HEK293 (cell line): ENCODE results near the gene AFF1.
A peak's percentile ranks its signal among the peaks of the same experiment; 100 is the strongest.

Experiments used
- GLIS2 ChIP-seq: fragments of 450-650 bp; formaldehyde crosslinking; IDR thresholded peaks from 2 replicates; pipeline ENCODE4 v1.5.1; 2016; ENCODE audit warnings: missing biosample characterization, missing genetic modification characterization
- HIC1 ChIP-seq: fragments of 450-650 bp; formaldehyde crosslinking; IDR thresholded peaks from 2 replicates; pipeline ENCODE4 v1.5.1; 2016; ENCODE audit warnings: missing biosample characterization, missing genetic modification characterization
- KLF8 ChIP-seq: fragments of 450-650 bp; formaldehyde crosslinking; IDR thresholded peaks from 2 replicates; pipeline ENCODE4 v1.5.1; 2016; ENCODE audit warnings: missing biosample characterization, missing genetic modification characterization
- PRDM10 ChIP-seq: fragments of 450-650 bp; formaldehyde crosslinking; IDR thresholded peaks from 2 replicates; pipeline ENCODE4 v1.5.1; 2016; ENCODE audit warnings: missing biosample characterization, missing genetic modification characterization
- TCF7L2 ChIP-seq: IDR thresholded peaks from 2 replicates; pipeline ENCODE4 v1.6.1; 2011; ENCODE audit warnings: low read depth, mild to moderate bottlenecking, inconsistent platforms, low read length, moderate library complexity, borderline replicate concordance
- ZBTB7A ChIP-seq: fragments of 450-650 bp; formaldehyde crosslinking; IDR thresholded peaks from 2 replicates; pipeline ENCODE4 v1.5.1; 2016; ENCODE audit warnings: low read depth, missing biosample characterization, missing genetic modification characterization
- ZFHX2 ChIP-seq: fragments of 450-650 bp; formaldehyde crosslinking; conservative IDR thresholded peaks from 2 replicates; pipeline ENCODE4 v1.5.1; 2016; ENCODE audit warnings: missing biosample characterization, missing genetic modification characterization
- ZNF121 ChIP-seq: fragments of 450-650 bp; formaldehyde crosslinking; IDR thresholded peaks from 2 replicates; pipeline ENCODE4 v1.5.1; 2016; ENCODE audit warnings: missing biosample characterization, missing genetic modification characterization
- ZNF175 ChIP-seq: fragments of 450-650 bp; formaldehyde crosslinking; IDR thresholded peaks from 2 replicates; pipeline ENCODE4 v1.5.1; 2016; ENCODE audit warnings: missing biosample characterization, missing genetic modification characterization
- ZNF394 ChIP-seq: fragments of 450-650 bp; formaldehyde crosslinking; IDR thresholded peaks from 2 replicates; pipeline ENCODE4 v1.5.1; 2016; ENCODE audit warnings: missing biosample characterization, missing genetic modification characterization, mild to moderate bottlenecking, moderate library complexity, borderline replicate concordance
- ZNF398 ChIP-seq: fragments of 450-650 bp; formaldehyde crosslinking; IDR thresholded peaks from 2 replicates; pipeline ENCODE4 v1.5.1; 2017; ENCODE audit warnings: missing biosample characterization, missing genetic modification characterization
- ZNF416 ChIP-seq: fragments of 450-650 bp; formaldehyde crosslinking; IDR thresholded peaks from 2 replicates; pipeline ENCODE4 v1.5.1; 2016; ENCODE audit warnings: missing biosample characterization, missing genetic modification characterization
- ZNF488 ChIP-seq: fragments of 450-650 bp; formaldehyde crosslinking; IDR thresholded peaks from 2 replicates; pipeline ENCODE4 v1.5.1; 2016; ENCODE audit warnings: missing biosample characterization, missing genetic modification characterization
- ZNF548 ChIP-seq: fragments of 450-650 bp; formaldehyde crosslinking; IDR thresholded peaks from 2 replicates; pipeline ENCODE4 v1.5.1; 2016; ENCODE audit warnings: missing biosample characterization, missing genetic modification characterization
- ZNF596 ChIP-seq: fragments of 450-650 bp; IDR thresholded peaks from 2 replicates; pipeline ENCODE4 v1.5.0; 2018; ENCODE audit warnings: missing biosample characterization, mild to moderate bottlenecking, missing genetic modification characterization, moderate library complexity
- ZNF639 ChIP-seq: fragments of 450-650 bp; formaldehyde crosslinking; IDR thresholded peaks from 2 replicates; pipeline ENCODE4 v1.5.1; 2016; ENCODE audit warnings: missing biosample characterization, missing genetic modification characterization
- ZNF777 ChIP-seq: fragments of 450-650 bp; formaldehyde crosslinking; IDR thresholded peaks from 2 replicates; pipeline ENCODE4 v1.5.1; 2017; ENCODE audit warnings: missing biosample characterization, missing genetic modification characterization, borderline replicate concordance

AFF1 gene

GRCh38 chr4:86934771-86935565, at the start of gene AFF1 (continued):
- no peak for TF ChIP-seq ZNF639
- no peak for TF ChIP-seq ZNF548 (tag by site-specific recombination)
- TF ChIP-seq ZFHX2 = peak; percentile 53
- TF ChIP-seq ZNF777 = 0 out of 2 replicates have a peak, but pooled peaks have one; percentile 57
- TF ChIP-seq TCF7L2 = no peak
- peak; percentile 39 for TF ChIP-seq KLF8
- TF ChIP-seq PRDM10 (tag by site-specific recombination) = peak; percentile 63
- TF ChIP-seq HIC1 (tag by site-specific recombination) = peak; percentile 64; the same call in 1 of the 2 replicates
- TF ChIP-seq ZNF398 (tag by site-specific recombination) = peak; percentile 59
- peak; percentile 94 for TF ChIP-seq GLIS2 (tag by site-specific recombination)
- TF ChIP-seq ZBTB7A (tag by site-specific recombination) = 0 out of 2 replicates have a peak, but pooled peaks have one; percentile 57
- TF ChIP-seq ZNF596 = peak; percentile 19; the same call in 1 of the 2 replicates
- TF ChIP-seq ZNF488 (tag by site-specific recombination) = no peak
- TF ChIP-seq ZNF121 (tag by site-specific recombination) = no peak
- no peak for TF ChIP-seq ZNF416 (tag by site-specific recombination)
- no peak for TF ChIP-seq ZNF175
- no peak for TF ChIP-seq ZNF394 (tag by site-specific recombination)
